OCI-LY3 (cell line): ENCODE data around the gene HDAC8.

Experiments used
- EZH2phosphoT487 ChIP-seq: fragments of 200-600 bp; shearing (Covaris generic); IDR thresholded peaks from 2 replicates; pipeline ENCODE4 v1.6.1; 2018; ENCODE audit warnings: antibody characterized with exemption, mixed run types, low read depth
- TF ChIP-seq, protein P1 (sequence below): fragments of 200-600, 300-600 bp; sonication (generic); IDR thresholded peaks from 2 replicates; pipeline ENCODE4 v1.5.1; 2014; ENCODE audit warnings: antibody characterized with exemption, low read length, low read depth

DNA sequence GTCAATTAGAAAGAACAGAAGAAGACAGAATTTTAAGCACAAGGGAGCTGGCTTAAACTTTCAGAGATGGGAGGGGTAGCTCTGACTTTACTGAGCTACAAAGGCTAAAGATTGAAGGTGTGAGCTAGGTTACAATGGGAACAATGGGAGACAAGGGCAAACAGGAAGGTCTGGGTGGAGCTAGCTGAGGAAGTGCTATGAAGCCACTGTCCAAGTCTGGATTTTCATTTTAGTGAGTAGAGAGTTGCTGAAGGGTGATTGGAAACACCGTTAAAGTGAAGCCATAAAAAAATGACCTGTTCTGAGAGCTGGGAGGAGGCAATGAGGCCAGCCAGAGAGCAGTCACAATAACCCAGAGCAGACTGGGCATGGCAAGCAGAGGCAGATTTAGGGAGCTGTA, 162.7 kb downstream of the HDAC8 start:
- TF ChIP-seq, protein P1, sequence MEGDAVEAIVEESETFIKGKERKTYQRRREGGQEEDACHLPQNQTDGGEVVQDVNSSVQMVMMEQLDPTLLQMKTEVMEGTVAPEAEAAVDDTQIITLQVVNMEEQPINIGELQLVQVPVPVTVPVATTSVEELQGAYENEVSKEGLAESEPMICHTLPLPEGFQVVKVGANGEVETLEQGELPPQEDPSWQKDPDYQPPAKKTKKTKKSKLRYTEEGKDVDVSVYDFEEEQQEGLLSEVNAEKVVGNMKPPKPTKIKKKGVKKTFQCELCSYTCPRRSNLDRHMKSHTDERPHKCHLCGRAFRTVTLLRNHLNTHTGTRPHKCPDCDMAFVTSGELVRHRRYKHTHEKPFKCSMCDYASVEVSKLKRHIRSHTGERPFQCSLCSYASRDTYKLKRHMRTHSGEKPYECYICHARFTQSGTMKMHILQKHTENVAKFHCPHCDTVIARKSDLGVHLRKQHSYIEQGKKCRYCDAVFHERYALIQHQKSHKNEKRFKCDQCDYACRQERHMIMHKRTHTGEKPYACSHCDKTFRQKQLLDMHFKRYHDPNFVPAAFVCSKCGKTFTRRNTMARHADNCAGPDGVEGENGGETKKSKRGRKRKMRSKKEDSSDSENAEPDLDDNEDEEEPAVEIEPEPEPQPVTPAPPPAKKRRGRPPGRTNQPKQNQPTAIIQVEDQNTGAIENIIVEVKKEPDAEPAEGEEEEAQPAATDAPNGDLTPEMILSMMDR, result no peak
- no peak for TF ChIP-seq EZH2phosphoT487
